Left forelimb (tissue), 1 donor: ENCODE results near the gene KIF2C.
"Not testable (repeated sequence)": the region's sequence is repeated elsewhere in the genome, so short reads cannot be mapped to it uniquely, and the experiment has no call there.

Source experiments
- DNase-seq: peaks from one replicate; pipeline ENCODE4 v3.0.0-alpha.2; 2018; ENCODE audit warnings: low spot score

Gene KIF2C

GRCh38 chr1:44739307-44740178 lies at the start of gene KIF2C:
KIF2C (plus strand) TSS chr1:44739837; CDS start chr1:44739933, 96 bp downstream.
- DNase-seq: peak; percentile 96

- DNase-seq: no peak
Observed at GRCh38 chr1:44693159-44693558, 46.5 kb upstream of the KIF2C start.

- no peak for DNase-seq
Observed at GRCh38 chr1:44693900-44694299, 45.7 kb upstream of the KIF2C start.

- DNase-seq: no peak
Observed at GRCh38 chr1:44694863-44695478, 44.7 kb upstream of the KIF2C start.

GRCh38 chr1:44695671-44696070 lies 44.0 kb upstream of the KIF2C start:
- no peak for DNase-seq

- DNase-seq: no peak
Observed at GRCh38 chr1:44696101-44696500, 43.5 kb upstream of the KIF2C start.

GRCh38 chr1:44696789-44697345 lies 42.8 kb upstream of the KIF2C start:
- no peak for DNase-seq

- no peak for DNase-seq
Observed at GRCh38 chr1:44698138-44698537, 41.5 kb upstream of the KIF2C start.

- DNase-seq: not testable (repeated sequence)
Observed at GRCh38 chr1:44699375-44699774, 40.3 kb upstream of the KIF2C start.

GRCh38 chr1:44700573-44700972 lies 39.1 kb upstream of the KIF2C start:
- no peak for DNase-seq

GRCh38 chr1:44701141-44701573 lies 38.5 kb upstream of the KIF2C start:
- DNase-seq: no peak

- no peak for DNase-seq
Observed at GRCh38 chr1:44705470-44705869, 34.2 kb upstream of the KIF2C start.

GRCh38 chr1:44705938-44706337 lies 33.7 kb upstream of the KIF2C start:
- DNase-seq: no peak

GRCh38 chr1:44707112-44707881 lies 32.3 kb upstream of the KIF2C start:
- no peak for DNase-seq

- DNase-seq: no peak
Observed at GRCh38 chr1:44707959-44708831, 31.4 kb upstream of the KIF2C start.

GRCh38 chr1:44713321-44713781 lies 26.3 kb upstream of the KIF2C start:
- no peak for DNase-seq

- DNase-seq: no peak
Observed at GRCh38 chr1:44714532-44714931, 25.1 kb upstream of the KIF2C start.

- DNase-seq: no peak
Observed at GRCh38 chr1:44714944-44715571, 24.6 kb upstream of the KIF2C start.

- no peak for DNase-seq
Observed at GRCh38 chr1:44717156-44717555, 22.5 kb upstream of the KIF2C start.

- DNase-seq: no peak
Observed at GRCh38 chr1:44717653-44718052, 22.0 kb upstream of the KIF2C start.

GRCh38 chr1:44718091-44718490 lies 21.5 kb upstream of the KIF2C start:
- no peak for DNase-seq
